HS-5 (cell line): Measurements from ENCODE around the gene FOXC2.

Source experiments
- DNase-seq: peaks from one replicate; pipeline ENCODE4 v3.0.0-alpha.2; 2012; ENCODE audit warnings: low read depth

Gene FOXC2

DNA sequence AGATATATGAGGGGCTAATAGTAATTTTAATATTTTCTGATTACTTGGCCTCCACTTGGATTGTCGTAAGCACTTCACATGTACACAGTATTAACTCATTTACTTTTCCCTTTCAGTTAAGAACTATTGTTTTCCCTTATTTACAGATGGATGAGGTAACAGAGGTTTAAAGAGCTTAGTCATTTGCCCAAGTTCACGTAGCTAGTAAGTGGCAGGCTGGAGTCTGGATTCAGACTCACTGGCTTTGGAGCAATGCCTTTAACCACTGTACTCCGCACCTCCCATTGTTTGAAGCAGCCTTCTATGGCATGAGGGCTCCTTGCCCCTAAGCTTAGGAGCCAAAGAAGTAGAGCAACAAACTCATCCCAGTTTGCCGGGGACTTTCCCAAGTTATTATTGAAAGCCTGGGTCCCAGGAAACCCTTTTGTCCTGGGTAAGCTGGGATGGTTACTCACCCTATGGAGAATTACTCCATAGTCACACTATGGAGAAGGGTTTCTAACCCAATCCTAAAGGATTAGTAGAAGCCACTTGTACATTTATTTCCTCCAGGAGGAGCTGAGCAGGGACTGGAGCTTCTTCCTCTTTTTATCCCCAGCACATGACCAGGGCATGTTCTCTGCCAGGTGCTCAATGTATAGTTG lies 24.0 kb downstream of the FOXC2 start:
- DNase-seq, result peak; percentile 51

DNA sequence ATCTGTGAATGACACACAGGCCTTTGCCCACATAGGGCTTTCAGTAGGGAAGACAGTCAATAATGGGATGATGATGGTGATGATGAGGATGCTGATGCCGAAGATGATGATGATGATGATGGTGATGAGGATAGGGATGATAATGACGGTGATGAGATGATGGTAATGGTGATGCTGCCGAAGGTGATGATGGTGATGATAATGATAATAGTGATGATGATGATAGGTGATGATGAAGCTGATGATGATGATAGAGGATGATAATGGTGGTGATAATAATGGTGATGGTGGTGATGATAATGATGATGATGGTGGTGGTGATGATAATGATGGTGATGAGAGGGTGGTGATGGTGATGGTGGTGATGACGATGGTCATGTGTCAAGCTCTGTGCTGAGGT lies 24.6 kb downstream of the FOXC2 start:
- no peak for DNase-seq

DNA sequence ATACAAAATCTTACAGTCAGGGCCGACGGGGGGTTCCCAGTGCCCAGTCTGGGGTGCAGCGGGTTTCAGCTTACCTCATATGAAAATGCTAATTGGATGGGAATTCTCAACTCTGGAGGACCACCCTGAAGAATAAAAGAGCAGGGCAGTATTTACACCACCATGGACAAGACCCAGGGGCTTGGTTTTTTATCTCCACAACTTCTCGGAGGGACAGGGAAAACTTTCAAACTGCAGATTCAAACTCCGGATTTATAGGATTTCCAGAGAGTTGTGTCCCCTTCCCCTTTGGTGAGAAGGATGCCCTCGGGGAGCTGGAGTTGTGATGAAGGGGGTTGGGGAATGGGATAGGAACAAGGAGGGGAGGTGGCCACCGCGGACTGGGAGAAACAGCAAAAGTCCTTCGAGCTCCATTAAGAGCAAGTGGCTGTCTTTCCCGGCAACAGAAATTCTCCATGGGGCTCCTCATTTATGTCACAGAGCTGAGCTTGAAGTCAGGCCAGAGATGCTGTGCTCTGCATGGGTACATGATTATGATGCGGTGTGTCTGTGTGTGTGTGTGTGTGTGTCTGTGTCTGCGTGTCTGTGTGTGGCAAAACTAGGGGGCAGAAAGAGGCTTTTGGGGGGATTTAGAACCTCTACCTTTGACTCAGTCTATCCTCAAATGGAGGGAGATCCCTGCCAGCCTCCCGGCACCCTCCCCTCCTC lies 27.4 kb downstream of the FOXC2 start:
- DNase-seq, result no peak

DNA sequence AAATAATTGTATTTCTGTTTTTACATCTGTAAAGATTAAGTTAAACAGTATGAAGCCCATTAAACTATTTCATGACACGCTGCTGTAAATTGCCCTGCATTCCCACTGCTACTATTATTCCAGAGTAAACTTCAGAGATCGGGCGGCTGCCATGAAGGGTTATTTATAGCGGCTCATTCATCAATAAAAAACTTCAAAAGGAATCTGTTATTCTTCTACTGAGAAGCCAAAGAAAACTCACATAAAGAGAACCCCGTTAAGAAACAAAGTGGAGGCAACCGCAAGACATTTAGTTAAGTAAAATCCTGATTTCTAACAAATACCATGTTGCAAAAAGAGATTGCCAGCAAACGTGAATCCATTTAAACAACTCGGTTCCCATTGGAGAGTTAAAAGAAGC lies 28.1 kb downstream of the FOXC2 start:
- DNase-seq, result no peak

DNA sequence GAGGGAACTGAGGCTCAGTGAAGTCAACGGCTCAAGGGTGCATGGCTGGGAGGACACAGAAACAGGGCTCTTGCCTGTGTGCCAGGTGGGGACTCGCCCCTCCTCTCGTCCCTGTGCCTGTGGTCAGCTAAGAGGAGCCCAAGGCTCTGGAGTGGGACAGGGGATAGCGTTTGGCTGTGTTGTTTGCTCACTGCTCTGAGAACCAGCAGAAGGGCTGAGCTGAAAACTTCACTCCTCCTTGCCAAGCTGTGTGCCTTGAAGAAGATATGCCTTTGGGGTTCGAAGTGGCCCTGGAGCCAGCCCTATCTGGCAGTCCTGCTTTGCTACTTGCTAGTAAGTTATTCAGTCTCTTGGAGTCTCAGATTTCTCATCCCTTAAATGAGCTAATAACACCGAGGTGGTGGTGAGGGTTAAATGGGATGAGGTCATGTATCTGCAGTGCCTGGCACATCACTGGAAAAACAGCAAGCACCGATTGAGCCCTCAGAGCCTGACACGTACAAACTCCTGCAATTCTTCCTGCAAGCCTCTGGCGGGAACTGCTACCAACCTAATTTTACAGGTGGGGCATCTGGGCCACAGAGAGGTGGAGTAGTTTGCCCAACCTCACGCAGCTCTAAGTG lies 29.5 kb downstream of the FOXC2 start:
- no peak for DNase-seq

DNA sequence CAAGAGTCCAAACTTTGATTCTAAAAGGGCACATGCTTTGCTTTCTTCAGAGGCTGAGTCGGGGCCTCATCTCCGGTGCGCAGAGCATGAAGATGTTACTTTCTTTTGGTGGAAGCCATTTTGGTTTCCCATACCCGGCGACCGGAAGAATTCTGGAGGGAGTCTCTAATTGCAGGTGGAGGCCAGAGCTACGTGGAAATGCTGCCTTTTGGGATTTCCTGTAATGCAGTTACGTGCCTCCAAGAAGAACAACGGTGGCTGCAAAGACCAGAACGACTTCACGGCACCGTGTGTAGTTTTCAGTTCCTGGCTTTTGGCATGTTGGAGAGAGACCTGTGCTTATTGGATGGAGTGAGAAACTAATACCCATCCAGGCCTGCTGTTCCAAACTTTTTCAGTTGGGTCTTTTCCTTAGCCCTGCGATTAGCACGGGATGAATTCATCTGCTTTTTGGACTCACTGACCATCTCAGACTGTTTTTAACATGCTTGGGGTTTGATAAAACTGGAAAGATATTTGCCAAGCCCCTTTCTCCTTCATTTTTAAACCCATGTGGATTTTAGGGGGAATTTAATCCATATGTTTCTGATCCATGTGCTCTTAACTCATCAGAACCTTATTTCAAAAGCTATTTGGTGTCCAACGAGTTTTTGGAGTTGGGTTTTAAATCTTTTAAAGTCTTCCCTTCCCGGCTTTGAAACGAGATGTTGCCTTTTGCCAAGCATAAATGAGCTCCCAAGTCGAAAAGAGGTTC lies 30.7 kb downstream of the FOXC2 start:
- DNase-seq, result no peak

DNA sequence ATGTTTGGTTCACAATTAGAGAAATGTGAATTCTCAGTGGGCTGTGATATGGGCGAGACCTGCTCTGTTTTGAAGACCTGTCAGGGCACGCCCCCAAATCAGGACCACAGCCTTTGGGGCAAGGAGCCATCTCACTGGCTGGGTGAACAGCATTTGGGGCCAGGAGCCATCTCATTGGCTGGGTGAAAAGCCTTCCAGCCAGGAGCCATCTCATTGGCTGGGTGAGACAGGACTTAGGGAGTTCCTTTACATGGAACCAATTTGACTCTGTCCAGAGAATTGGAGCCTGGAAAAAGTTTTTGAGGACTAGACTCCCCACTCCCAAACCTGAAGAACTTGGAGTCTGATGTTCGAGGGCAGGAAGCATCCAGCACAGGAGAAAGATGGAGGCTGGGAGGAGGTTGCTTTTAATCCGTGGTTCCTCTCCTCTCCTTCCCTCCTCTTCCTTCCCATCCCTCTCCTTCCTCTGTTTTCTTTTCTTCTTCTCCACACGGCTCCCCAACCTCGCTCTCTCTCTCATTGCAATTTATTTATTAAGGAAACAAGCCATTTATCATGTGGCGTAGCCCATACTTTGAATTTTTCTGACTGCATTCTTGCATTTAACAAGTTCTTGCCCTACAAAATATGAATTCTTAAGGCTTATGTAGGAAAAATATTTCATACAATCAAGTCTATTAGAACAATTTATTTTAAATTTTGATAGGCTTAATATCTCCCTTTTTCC lies 31.4 kb downstream of the FOXC2 start:
- DNase-seq, result no peak

DNA sequence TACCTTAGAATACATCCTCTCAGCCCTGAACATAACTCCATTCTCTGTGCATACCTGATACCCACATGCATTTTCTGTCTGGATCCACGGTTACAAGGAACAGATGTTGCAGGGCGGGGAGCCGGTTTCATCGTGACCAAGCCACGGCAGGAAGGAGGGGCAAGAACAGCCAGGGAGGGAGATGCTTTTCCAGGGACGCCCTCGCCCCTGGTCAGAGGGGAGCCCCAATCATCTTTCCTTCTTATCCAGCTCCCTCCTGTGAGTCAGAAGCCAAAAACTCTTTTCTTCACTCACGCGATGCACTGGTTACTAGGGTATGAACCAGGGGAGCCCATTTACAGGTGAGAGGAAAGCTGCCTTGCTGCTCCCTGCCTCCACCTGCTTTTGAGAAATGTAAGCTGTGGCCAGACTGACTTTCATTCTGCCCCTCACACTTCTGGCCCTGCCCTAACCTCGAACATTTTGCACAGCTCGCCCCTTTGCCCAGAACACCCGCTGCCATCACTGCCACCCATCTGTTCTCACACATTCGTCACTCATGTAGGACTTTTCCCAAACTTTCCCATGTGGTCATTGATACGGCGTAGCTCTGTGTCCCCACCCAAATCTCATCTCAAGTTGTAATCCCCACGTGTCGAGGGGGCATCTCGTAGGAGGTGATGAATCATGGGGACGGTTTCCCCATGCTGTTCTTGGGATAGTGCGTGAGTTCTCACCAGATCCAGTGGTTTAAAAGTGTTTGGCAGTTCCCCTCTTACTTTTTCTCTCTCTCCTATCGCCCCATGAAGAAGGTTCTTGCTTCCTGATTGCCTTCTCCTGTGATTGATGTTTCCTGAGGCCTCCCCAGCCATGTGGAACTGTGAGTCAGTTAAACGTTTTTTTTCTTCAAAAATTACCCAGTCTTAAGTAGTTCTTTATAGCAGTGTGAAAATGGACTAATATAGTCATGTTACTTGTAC lies 32.3 kb downstream of the FOXC2 start:
- DNase-seq, result no peak

DNA sequence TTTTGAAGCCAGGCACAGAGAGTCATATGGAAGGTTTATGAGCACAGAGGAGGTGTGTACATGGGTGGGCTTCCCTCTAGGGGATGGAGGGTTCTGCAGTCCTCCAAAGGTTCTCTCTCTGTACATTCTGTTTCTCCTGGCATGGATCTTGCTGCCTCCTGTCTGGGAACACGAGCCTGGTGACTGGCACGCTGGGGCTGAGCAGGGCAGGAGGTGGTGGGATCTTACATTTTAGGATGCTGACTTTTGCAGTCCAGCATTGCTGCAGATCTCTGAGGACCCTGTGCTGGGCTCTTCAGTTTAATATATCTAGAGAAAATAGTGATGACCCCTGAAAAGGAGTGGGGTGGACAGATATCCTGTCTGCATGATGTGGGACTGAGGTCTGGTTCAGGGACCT lies 34.7 kb downstream of the FOXC2 start:
- DNase-seq, result no peak

DNA sequence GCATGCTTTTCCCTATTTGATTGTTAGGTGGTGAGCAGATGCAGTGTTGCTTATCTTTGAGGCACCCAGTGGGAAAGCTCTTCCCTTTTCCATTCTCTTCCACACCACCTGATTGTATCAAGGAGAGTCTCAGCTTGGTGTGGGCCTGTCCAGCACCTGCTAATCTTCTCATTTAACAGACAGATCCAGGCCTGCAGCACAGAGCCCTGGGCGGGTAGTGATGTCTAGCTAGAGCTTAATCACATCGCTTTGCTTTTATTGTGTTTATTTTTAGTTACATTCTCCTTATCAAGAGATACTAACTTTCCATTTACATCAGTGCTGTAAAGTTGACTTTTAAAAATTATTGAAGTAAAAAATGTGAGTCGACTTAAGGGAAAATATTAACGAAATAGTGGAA lies 35.9 kb downstream of the FOXC2 start:
- no peak for DNase-seq

DNA sequence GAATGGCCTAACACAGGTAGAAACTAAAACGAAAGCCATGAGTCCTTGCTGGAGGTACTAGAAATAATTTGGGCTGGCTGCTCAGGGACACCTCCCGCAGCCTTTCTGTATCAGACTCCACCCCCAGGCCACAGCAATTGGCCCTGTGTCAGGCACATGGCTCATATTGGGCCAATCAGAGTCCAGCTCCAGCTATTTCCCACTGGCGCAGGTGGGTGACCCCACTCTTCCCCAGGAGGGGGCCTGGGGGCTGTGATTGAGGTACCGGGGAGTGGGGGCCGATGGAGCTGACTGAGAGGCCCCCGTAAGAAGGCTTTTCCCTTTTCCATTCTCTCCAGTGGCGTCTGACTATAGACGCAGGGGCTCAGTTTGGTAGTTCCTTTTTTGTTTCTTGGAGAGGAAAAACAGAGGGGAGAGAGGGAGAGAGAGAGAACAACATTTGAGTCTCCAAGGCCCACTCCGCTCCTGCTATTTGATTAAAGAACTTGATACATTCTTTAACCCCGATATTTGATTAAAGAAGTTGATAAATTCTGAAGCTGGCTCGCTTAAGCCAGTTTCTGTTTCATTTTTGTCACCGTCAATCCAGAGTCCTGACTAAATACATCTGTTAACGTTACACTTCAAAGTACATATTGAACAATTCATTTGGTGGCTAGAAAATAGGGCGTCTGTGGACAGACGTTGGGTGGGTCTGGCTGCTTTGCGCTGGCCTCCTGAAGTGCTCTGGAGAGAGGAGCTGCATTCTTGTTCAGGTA lies 38.0 kb downstream of the FOXC2 start:
- DNase-seq, result no peak

DNA sequence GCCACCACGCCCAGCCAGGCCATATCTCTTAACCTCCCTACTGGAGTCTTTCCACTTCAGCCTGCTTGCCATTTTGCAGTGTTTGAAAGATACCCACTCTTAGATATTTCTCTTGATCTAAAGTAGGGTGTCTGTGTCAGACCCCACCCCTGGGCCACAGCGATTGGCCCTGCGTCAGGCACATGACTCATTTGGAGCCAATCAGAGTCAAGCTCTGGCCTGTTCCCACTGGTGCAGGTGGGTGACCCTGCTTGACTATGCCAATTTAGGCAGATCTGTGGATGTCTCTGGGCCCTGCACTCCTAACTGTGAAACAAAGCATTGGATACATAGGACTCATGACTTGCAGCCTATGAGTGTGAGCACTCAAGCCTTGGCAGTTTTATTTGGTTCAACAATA lies 39.3 kb downstream of the FOXC2 start:
- no peak for DNase-seq

DNA sequence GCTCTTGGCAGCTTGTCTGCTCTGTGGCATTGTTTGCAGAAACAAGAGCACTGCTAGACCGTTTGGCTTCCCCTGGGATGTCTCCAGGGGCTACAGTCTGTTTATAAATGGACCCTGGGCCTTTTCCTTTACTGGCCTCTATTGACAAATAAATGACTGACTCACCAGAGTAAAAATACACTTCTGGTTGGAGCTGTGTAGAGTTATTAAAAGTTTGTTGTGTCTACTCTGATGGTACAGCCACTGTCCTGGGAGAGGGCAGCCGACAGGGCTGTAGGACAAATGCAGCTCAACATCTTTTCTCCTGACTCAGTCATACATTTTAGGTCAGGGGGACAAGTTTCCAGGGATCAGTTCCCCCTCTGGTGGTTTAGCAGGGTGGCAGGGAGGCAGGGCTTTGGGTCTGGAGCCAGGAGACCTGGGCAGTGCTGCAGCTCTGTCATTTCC lies 41.7 kb downstream of the FOXC2 start:
- DNase-seq, result no peak

DNA sequence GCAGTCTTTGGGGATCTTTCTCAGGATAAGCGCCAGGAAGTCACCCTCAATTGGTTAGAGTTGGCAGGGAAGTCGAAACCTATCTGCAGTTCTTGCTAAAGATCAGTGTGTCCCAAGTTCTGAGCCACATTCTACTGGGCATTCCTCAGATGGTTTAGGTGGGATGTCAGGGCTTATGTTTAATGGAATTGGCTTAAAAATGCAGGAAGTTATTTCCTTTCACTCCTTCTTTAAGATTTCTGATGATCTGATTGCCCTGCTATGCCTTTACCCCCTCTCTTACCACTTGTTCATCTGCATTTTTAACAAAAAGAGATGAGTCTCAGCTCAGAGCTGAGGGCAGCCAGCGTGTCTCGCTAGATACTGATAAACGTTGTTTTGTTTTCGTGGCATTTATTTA lies 42.5 kb downstream of the FOXC2 start:
- peak; percentile 78 for DNase-seq

DNA sequence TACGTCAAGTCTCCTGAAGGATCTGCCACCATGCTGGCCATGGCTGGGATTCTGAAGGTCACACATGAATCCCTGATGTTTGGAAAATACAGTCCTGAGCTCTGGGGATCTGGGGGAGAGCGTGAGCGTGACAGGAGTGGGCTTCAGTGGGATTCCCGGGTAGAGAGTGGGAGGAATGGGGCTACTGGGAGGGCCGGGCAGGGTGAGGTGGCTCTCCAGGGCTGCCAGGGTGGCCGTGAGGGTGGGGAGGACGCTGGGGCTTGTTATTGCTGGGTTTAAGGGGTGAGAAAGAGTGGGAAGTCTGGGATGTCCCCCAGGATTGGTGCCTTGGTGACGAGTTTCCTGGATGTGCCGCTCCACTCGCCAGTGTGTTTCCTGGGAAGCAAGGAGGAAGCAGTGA lies 43.0 kb downstream of the FOXC2 start:
- DNase-seq, result no peak

DNA sequence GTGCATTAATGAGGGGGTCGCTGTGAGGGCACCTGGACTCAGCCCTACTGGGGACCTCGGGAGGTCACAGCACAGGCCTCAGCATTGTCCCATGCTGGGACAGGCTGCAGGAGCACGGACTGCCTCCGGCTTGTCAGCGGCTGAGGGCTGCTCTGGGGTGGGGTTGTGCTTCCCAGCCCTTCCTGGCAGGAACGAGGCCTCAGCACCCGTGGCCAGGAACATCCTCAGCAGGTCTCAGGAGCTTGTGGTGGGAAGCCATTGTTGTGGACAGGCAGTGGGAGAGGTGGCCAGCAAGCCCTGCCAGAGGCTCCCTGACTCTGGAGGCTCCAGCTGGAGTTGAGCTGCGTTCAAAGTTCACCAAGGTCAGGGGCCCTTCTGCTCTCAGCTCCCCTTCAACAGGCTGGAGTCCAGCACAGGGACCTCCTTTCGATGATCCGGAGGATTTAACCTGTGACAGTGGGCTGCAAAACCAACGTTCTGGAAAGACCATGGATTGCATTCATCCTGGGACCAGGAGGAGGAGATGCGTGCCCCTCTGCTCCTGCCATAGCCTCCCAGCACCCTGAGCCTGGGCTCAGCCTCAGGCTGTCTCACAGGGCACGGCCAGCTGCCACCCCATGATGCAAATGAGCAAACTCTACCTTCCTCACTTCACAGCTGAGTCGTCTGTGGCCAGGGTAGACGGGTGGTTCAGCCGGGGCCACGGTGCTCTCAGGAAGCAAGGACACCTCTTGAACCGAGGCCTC lies 44.3 kb downstream of the FOXC2 start:
- DNase-seq, result no peak

DNA sequence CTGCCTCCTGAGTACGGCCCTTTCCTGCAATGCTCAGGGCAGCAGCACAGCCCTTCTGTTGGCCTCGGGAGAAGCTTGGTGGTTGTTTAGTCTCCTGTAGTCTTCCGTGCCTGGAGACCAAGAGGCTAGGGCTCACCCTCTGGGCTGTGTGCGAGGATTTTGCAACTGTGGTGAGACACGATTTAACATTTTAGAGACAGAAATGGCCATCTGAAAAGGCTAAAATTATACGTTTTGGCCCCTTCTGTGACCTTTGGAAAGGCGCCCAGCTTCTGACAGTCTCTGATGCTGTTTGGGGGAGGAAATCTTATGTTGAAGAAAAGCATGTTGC lies 44.9 kb downstream of the FOXC2 start:
- no peak for DNase-seq

DNA sequence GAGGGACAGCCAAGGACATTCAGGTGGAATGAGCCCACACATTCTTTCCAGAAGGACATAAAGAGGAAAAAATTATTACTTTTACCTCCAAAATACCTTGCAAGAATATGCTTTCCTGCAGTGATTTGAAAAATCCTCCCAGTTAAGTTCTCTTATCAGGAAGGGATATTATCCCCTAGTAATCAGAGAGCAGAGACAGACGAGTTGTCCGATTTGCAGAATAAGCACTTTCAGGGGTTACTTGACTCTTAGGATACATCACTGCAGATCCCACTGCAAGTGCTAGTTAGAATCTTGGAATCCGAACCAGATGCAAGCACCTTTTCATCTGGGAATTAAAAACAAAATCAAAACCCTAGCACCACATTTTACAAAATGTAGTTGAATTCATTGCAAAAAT lies 45.3 kb downstream of the FOXC2 start:
- DNase-seq, result no peak

DNA sequence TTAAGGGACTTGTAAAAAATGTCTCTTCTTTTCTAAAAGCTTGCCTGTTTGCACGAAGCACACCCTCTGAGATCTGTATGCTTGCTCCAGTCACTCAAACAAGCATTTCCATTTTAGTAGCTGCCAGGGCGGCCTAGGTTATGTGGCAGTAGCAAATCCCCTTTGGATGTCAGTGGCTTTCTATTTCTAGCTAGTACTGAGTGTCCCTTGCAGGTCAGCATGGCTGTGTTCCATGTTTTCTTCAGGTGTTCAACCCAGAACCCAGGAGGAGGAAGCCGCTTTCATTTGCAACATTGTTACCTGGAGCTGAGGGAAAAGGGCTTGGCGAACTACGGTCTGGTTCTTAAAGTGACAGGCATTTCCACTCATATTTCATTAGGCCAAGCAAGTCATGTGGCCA lies 48.1 kb downstream of the FOXC2 start:
- DNase-seq, result no peak

DNA sequence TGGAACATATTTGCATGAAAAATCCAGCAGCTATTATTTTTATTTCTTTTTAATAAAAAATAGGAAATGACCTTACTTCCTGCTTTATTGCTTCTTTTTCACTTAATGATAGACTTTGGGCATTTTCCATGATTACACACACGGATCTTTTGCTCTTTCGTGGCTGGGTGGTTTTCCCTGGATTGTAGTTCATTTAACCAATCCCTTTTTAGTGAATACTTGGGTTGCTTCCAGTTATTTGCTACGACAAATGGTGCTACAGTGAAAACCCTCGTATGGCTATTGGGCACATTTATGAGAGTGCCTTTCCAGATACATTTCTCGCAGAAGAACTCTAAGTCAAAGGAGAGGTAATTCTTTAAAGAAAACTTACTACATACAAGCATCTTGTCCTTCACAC lies 50.3 kb downstream of the FOXC2 start:
- DNase-seq, result no peak
